A549 (cell line): ENCODE data around the gene PMPCA. TPM values are rescaled to one million over a fixed set of nuclear protein-coding genes. Genes with fewer than 3 reads are reported as not detected.

Experiments used
- ATAC-seq, 2 experiments: fragments of 200-7000 bp in 1 of 2; fragments of >200 bp in 1 of 2; cut with Nextera tagmentation in 1 of 2; cut with Tn5 transposase in 1 of 2; 3 replicates each; pipeline versions ENCODE4 v1.8.0 to v1.9.1; 2018 to 2020; ENCODE audit warnings: mild to moderate bottlenecking in 1 of 2, moderate library complexity in 1 of 2
- CTCF ChIA-PET: fragments of 300-600 bp; sonication (Branson Sonifier 250); formaldehyde crosslinking; extraction: SDS; loops from one replicate; lab custom pipeline; 2021; ENCODE audit warnings: antibody characterized with exemption, inconsistent platforms; lab: Yijun Ruan, JAX
- POLR2A ChIA-PET: fragments of 350-600 bp; formaldehyde crosslinking; extraction: SDS; loops from one replicate; lab custom pipeline; 2021; ENCODE audit warnings: antibody characterized with exemption, inconsistent platforms; lab: Yijun Ruan, JAX
- DNase-seq, 2 experiments: peaks; one replicate each; pipeline versions ENCODE4 v3.0.0 to v3.0.0-alpha.2; 2011 to 2016; ENCODE audit warnings: low read depth in 1 of 2, low spot score in 1 of 2
- FAIRE-seq: peaks from 2 replicates; lab custom pipeline; 2011; peaks lifted over from hg19 to GRCh38; lab: Jason Lieb, UNC
- H3K27ac ChIP-seq, 2 experiments: fragments of >200 bp; sonication (Bioruptor Twin); formaldehyde crosslinking; 3 replicates each; pipeline ENCODE4 v1.5.1; 2016 to 2017
- H3K4me1 ChIP-seq: fragments of >200 bp; sonication (Bioruptor Twin); formaldehyde crosslinking; 3 replicates; pipeline ENCODE4 v1.6.1; 2016
- H3K4me2 ChIP-seq: fragments of >200 bp; sonication (Bioruptor Twin); formaldehyde crosslinking; 3 replicates; pipeline ENCODE4 v1.6.1; 2016
- H3K4me3 ChIP-seq: fragments of >200 bp; sonication (Bioruptor Twin); formaldehyde crosslinking; 3 replicates; pipeline ENCODE4 v1.5.1; 2016
- H3K9me3 ChIP-seq: fragments of >200 bp; sonication (Bioruptor Twin); formaldehyde crosslinking; 3 replicates; pipeline ENCODE4 v1.6.1; 2016
- CBX2 ChIP-seq: fragments of 200-600 bp; sonication (generic); IDR thresholded peaks from 2 replicates; pipeline ENCODE4 v1.6.1; 2016; ENCODE audit warnings: low read depth, mild to moderate bottlenecking, borderline replicate concordance
- CBX8 ChIP-seq: fragments of 200-600 bp; sonication (generic); IDR thresholded peaks from 2 replicates; pipeline ENCODE4 v1.6.1; 2016
- CEBPB ChIP-seq, 2 experiments: fragments of >200 bp in 1 of 2; sonication (Bioruptor Twin) in 1 of 2; formaldehyde crosslinking in 1 of 2; IDR thresholded peaks; 2 replicates each; pipeline ENCODE4 v1.6.1; 2012 to 2016
- EHF ChIP-seq: fragments of 250-450 bp; sonication (Bioruptor Pico); IDR thresholded peaks from 2 replicates; pipeline ENCODE4 v1.5.0; 2020; ENCODE audit warnings: mild to moderate bottlenecking
- ESRRA ChIP-seq: fragments of 150-350 bp; IDR thresholded peaks from 2 replicates; pipeline ENCODE4 v1.6.1; 2014; ENCODE audit warnings: mild to moderate bottlenecking, low read length, borderline replicate concordance
- FOXS1 ChIP-seq: fragments of 250-450 bp; sonication (Bioruptor Pico); IDR thresholded peaks from 2 replicates; pipeline ENCODE4 v1.5.0; 2020; ENCODE audit warnings: mild to moderate bottlenecking, moderate library complexity
- HOXA7 ChIP-seq: fragments of 250-450 bp; sonication (Bioruptor Pico); IDR thresholded peaks from 2 replicates; pipeline ENCODE4 v1.5.0; 2020; ENCODE audit warnings: mild to moderate bottlenecking, moderate library complexity
- HOXB5 ChIP-seq: fragments of 250-450 bp; sonication (Bioruptor Pico); IDR thresholded peaks from 2 replicates; pipeline ENCODE4 v1.5.0; 2020; ENCODE audit warnings: mild to moderate bottlenecking, moderate library complexity
- JUNB ChIP-seq: fragments of >200 bp; sonication (Bioruptor Twin); formaldehyde crosslinking; IDR thresholded peaks from 2 replicates; pipeline ENCODE4 v1.6.1; 2016
- MAFK ChIP-seq: fragments of 450-650 bp; IDR thresholded peaks from 2 replicates; pipeline ENCODE4 v1.6.1; 2014; ENCODE audit not compliant: partially characterized antibody
- NFE2L2 ChIP-seq: fragments of 150-350 bp; conservative IDR thresholded peaks from 2 replicates; pipeline ENCODE4 v1.6.1; 2014; ENCODE audit warnings: low read length
- NPAS2 ChIP-seq: fragments of 250-450 bp; sonication (Bioruptor Pico); IDR thresholded peaks from 2 replicates; pipeline ENCODE4 v1.8.0; 2022; ENCODE audit warnings: mild to moderate bottlenecking, moderate library complexity, borderline replicate concordance
- POLR2A ChIP-seq: IDR thresholded peaks from 2 replicates; pipeline ENCODE4 v1.6.1; 2012; ENCODE audit warnings: mild to moderate bottlenecking, low read length
- RFX5 ChIP-seq: fragments of 450-650 bp; IDR thresholded peaks from 2 replicates; pipeline ENCODE4 v1.7.1; 2014; ENCODE audit warnings: antibody characterized with exemption, mild to moderate bottlenecking, moderate library complexity
- SMC3 ChIP-seq: fragments of >200 bp; sonication (Bioruptor Twin); formaldehyde crosslinking; IDR thresholded peaks from 3 replicates; pipeline ENCODE4 v1.6.1; 2018; ENCODE audit warnings: inconsistent platforms
- TFCP2L1 ChIP-seq: fragments of 250-450 bp; sonication (Bioruptor Pico); IDR thresholded peaks from 2 replicates; pipeline ENCODE4 v1.5.0; 2021; ENCODE audit warnings: mild to moderate bottlenecking
- TP53 ChIP-seq: fragments of 250-450 bp; sonication (Bioruptor Pico); IDR thresholded peaks from 2 replicates; pipeline ENCODE4 v1.5.0; 2021; ENCODE audit warnings: mild to moderate bottlenecking, moderate library complexity
- ZFP36 ChIP-seq: fragments of 450-650 bp; IDR thresholded peaks from 2 replicates; pipeline ENCODE4 v1.6.1; 2014; ENCODE audit warnings: borderline replicate concordance; ENCODE audit not compliant: partially characterized antibody
- ZNF302 ChIP-seq: fragments of 250-450 bp; sonication (Bioruptor Pico); IDR thresholded peaks from 2 replicates; pipeline ENCODE4 v1.9.0; 2021; ENCODE audit warnings: inconsistent platforms, mild to moderate bottlenecking, moderate library complexity
- WGBS: methylation state at CpG from one replicate; pipeline ENCODE4 v1.1.6; 2017; ENCODE audit errors: missing lambda C conversion rate; 5-methylcytosine and 5-hydroxymethylcytosine counted together
- polyA plus RNA-seq, 4 experiments: library from polyadenylated mRNA; depleted of rRNA in 3 of 4; stranded (reverse); fragments of >200 nt; fragmentation: RNase III in 1 of 4; extraction: RNeasy Plus Mini Kit Qiagen cat#74134 plus additional on column Dnase treatment in 1 of 4; gene quantifications; 2 replicates in 3 of 4; 3 replicates in 1 of 4; pipeline ENCODE4 v1.2.3, GENCODE V29; 2011 to 2017
- TF ChIP-seq, protein P1 (sequence below): IDR thresholded peaks from 2 replicates; pipeline ENCODE4 v1.6.1; 2012; ENCODE audit warnings: low read depth, borderline replicate concordance
- TF ChIP-seq, protein P2 (sequence below): fragments of 200-600 bp; sonication (generic); IDR thresholded peaks from 2 replicates; pipeline ENCODE4 v1.6.1; 2016; ENCODE audit warnings: antibody characterized with exemption, mild to moderate bottlenecking, moderate library complexity

Gene PMPCA
- polyA plus RNA-seq, 2 of the 4 experiments (the other 2 are of a cell fraction), result 71.1 to 89.2 TPM

DNA sequence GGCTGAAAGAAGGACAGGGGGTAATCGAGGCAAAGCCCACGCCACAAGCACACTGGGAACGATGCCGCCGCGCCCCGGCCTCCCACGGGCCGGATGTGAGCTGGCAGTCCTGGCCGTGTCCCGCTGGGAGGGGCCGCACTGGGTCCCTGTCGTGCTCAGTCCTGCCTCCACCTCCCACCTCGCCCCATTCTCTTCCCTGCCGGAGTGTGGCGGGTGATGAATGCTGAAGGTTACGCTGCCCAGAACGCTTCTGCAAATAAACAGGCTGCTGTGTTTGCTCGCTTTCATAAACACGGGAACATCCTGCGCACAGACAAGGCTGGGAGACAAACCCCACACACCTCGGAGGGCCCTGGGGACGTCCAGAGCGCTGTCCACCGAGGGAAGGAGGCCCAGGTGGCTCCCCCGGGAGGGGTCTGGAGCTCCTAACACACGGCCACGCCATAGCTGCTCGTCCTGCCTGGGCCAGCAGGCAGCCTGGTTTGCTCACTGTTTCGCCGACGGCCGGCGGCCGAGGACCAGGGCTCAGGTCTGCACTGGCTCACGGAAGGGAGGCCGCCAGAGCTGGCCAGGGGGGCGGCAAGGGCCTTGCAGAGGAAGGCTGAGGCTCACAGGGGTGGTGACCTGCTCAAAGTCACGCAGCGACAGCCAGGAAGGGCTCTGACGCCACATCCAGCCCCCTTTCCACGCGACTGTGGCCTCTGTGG is 49.3 kb upstream of the PMPCA start:
- no peak overlapping the region for H3K27ac ChIP-seq
- WGBS, result 92% methylated on average over 28 of the region's 43 CpGs
- DNase-seq (no peak), FAIRE-seq (no peak), ATAC-seq (no peak)
- H3K4me3 ChIP-seq, result no peak overlapping the region
- TF ChIP-seq JUNB (no peak), HOXB5 (CRISPR knock-in tag) (no peak)
- TF ChIP-seq, protein P1, sequence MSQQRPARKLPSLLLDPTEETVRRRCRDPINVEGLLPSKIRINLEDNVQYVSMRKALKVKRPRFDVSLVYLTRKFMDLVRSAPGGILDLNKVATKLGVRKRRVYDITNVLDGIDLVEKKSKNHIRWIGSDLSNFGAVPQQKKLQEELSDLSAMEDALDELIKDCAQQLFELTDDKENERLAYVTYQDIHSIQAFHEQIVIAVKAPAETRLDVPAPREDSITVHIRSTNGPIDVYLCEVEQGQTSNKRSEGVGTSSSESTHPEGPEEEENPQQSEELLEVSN, result no peak
- H3K4me2 ChIP-seq, result no peak overlapping the region
- peaks cover 16% of the 10 kb centered on the region; the same call in 2 of the 3 replicates for H3K4me1 ChIP-seq
- CTCF ChIA-PET, result interaction anchor here (1.1 to 1.7 kb wide), 2 partner anchors 21 to 28 kb away, joined by 3 to 9 read pairs; no protein-coding TSS in a partner anchor
- POLR2A ChIA-PET, result no interaction called here
- no peaks in the 10 kb centered on the region for H3K9me3 ChIP-seq

DNA sequence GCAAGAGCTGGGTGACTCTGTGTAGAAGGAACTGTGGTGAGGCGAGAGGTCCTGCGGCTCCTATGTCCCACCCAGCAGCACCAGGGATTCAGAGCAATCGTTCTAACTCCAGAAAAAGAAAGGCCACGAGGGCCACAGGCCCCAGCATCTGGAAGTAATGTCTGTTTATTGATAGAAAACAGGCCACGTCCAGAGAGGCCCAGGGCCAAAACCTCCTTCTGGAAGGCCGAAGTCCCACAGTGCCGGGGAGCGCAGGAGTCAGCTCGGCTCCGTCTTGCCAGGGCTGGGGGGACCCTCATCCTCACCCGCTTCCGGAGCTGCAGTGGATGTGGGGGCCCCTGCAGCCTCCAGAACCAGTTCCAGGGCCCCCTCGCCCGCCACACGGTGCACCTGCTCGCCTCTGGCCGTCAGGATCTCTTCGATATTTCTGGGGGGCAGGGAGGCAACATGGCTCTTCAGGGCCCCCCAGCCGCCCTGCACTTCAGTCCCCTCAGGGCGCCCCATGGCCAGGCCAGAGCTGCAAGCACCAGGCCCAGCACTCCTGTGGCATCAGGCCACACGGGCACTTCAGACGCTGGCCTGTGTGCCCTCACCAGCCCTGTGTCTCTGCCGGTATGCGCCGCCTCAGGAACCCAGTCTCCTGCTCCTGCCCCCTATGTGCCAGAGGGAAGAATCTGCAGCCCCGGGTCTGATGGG is 48.6 kb upstream of the PMPCA start:
- POLR2A ChIA-PET, result interaction anchor here (1.4 to 2.4 kb wide), 2 partner anchors 8 to 27 kb away, joined by 5 to 25 read pairs; no protein-coding TSS in a partner anchor
- Histone ChIP-seq H3K9me3 (no peaks in the 10 kb centered on the region), H3K27ac (no peak overlapping the region; a peak in 1 of 6 replicates), H3K4me3 (no peak overlapping the region), H3K4me2 (no peak overlapping the region), H3K4me1 (peaks cover 13% of the 10 kb centered on the region; the same call in 2 of the 3 replicates)
- DNase-seq (no peak), ATAC-seq (no peak), FAIRE-seq (no peak)
- WGBS, result 87% methylated on average over 20 of the region's 26 CpGs
- CTCF ChIA-PET, result interaction anchor here (1.0 to 2.3 kb wide), 8 partner anchors 8 to 335 kb away, joined by 3 to 18 read pairs (median 8); no protein-coding TSS in a partner anchor
- no peak for TF ChIP-seq CEBPB (IDR thresholded peaks at IDR 0.05)
- TF ChIP-seq CBX8, result no peak
- no peak for TF ChIP-seq NPAS2
- no peak for TF ChIP-seq ESRRA
- no peak for TF ChIP-seq ZNF302
- no peak for TF ChIP-seq NFE2L2
- TF ChIP-seq FOXS1 (CRISPR knock-in tag), result no peak
- no peak for TF ChIP-seq TFCP2L1 (CRISPR knock-in tag)
- no peak for TF ChIP-seq POLR2A
- TF ChIP-seq CBX2, result no peak
- no peak for TF ChIP-seq SMC3
- no peak for TF ChIP-seq HOXA7
- no peak for TF ChIP-seq ZFP36
- TF ChIP-seq EHF (CRISPR knock-in tag), result no peak
- TF ChIP-seq, protein P2, sequence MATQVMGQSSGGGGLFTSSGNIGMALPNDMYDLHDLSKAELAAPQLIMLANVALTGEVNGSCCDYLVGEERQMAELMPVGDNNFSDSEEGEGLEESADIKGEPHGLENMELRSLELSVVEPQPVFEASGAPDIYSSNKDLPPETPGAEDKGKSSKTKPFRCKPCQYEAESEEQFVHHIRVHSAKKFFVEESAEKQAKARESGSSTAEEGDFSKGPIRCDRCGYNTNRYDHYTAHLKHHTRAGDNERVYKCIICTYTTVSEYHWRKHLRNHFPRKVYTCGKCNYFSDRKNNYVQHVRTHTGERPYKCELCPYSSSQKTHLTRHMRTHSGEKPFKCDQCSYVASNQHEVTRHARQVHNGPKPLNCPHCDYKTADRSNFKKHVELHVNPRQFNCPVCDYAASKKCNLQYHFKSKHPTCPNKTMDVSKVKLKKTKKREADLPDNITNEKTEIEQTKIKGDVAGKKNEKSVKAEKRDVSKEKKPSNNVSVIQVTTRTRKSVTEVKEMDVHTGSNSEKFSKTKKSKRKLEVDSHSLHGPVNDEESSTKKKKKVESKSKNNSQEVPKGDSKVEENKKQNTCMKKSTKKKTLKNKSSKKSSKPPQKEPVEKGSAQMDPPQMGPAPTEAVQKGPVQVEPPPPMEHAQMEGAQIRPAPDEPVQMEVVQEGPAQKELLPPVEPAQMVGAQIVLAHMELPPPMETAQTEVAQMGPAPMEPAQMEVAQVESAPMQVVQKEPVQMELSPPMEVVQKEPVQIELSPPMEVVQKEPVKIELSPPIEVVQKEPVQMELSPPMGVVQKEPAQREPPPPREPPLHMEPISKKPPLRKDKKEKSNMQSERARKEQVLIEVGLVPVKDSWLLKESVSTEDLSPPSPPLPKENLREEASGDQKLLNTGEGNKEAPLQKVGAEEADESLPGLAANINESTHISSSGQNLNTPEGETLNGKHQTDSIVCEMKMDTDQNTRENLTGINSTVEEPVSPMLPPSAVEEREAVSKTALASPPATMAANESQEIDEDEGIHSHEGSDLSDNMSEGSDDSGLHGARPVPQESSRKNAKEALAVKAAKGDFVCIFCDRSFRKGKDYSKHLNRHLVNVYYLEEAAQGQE, result no peak
- TF ChIP-seq MAFK, result no peak
- TF ChIP-seq RFX5, result no peak
- no peak for TF ChIP-seq JUNB
- no peak for TF ChIP-seq TP53 (CRISPR knock-in tag)
